Fibroblast of peridontal ligament (primary cell): ENCODE measurements around the gene CTIF.
"Not testable (repeated sequence)": the region's sequence is repeated elsewhere in the genome, so short reads cannot be mapped to it uniquely, and the experiment has no call there.

Experiments
- DNase-seq: peaks from one replicate; pipeline ENCODE4 v3.0.0-alpha.2; 2010; ENCODE audit errors: extremely low read depth

The CTIF gene

GRCh38 chr18:48538531-48539405 is at the start of gene CTIF:
Gene CTIF, plus strand, starts transcription at chr18:48539031. Its CDS starts 80,535 bp downstream, at chr18:48619566.
- DNase-seq = peak; percentile 95

GRCh38 chr18:48490641-48491293 is 48.1 kb upstream of the CTIF start:
- DNase-seq = peak; percentile 31

GRCh38 chr18:48492880-48493279 is 46.0 kb upstream of the CTIF start:
- DNase-seq = no peak

- no peak for DNase-seq
Measured at GRCh38 chr18:48493434-48494230, 45.2 kb upstream of the CTIF start.

- DNase-seq = no peak
Measured at GRCh38 chr18:48497863-48498262, 41.0 kb upstream of the CTIF start.

- no peak for DNase-seq
Measured at GRCh38 chr18:48500517-48500916, 38.3 kb upstream of the CTIF start.

- no peak for DNase-seq
Measured at GRCh38 chr18:48502906-48503305, 35.9 kb upstream of the CTIF start.

GRCh38 chr18:48504819-48505218 is 34.0 kb upstream of the CTIF start:
- DNase-seq = no peak

GRCh38 chr18:48506983-48507568 is 31.8 kb upstream of the CTIF start:
- not testable (repeated sequence) for DNase-seq

- DNase-seq = not testable (repeated sequence)
Measured at GRCh38 chr18:48512498-48512897, 26.3 kb upstream of the CTIF start.

- DNase-seq = no peak
Measured at GRCh38 chr18:48514786-48515185, 24.0 kb upstream of the CTIF start.

GRCh38 chr18:48517048-48517447 is 21.8 kb upstream of the CTIF start:
- no peak for DNase-seq

- no peak for DNase-seq
Measured at GRCh38 chr18:48519431-48520100, 19.3 kb upstream of the CTIF start.

GRCh38 chr18:48521723-48522122 is 17.1 kb upstream of the CTIF start:
- DNase-seq = no peak

GRCh38 chr18:48525671-48526070 is 13.2 kb upstream of the CTIF start:
- DNase-seq = no peak

- no peak for DNase-seq
Measured at GRCh38 chr18:48527461-48527860, 11.4 kb upstream of the CTIF start.

- no peak for DNase-seq
Measured at GRCh38 chr18:48528861-48529260, 10.0 kb upstream of the CTIF start.

GRCh38 chr18:48529796-48530195 is 9.0 kb upstream of the CTIF start:
- DNase-seq = peak; percentile 90

- DNase-seq = no peak
Measured at GRCh38 chr18:48530399-48531081, 8.3 kb upstream of the CTIF start.

- no peak for DNase-seq
Measured at GRCh38 chr18:48531082-48531403, 7.8 kb upstream of the CTIF start.

- no peak for DNase-seq
Measured at GRCh38 chr18:48531908-48532307, 6.9 kb upstream of the CTIF start.
